ENCODE measurements around the gene IRX4. TPM values are rescaled to one million over a fixed set of nuclear protein-coding genes. Genes with fewer than 3 reads are reported as not detected.

Gene IRX4
- total and polyA plus RNA-seq, 2 of the 4 experiments (the other 2 are of a cell fraction): not detected

DNA sequence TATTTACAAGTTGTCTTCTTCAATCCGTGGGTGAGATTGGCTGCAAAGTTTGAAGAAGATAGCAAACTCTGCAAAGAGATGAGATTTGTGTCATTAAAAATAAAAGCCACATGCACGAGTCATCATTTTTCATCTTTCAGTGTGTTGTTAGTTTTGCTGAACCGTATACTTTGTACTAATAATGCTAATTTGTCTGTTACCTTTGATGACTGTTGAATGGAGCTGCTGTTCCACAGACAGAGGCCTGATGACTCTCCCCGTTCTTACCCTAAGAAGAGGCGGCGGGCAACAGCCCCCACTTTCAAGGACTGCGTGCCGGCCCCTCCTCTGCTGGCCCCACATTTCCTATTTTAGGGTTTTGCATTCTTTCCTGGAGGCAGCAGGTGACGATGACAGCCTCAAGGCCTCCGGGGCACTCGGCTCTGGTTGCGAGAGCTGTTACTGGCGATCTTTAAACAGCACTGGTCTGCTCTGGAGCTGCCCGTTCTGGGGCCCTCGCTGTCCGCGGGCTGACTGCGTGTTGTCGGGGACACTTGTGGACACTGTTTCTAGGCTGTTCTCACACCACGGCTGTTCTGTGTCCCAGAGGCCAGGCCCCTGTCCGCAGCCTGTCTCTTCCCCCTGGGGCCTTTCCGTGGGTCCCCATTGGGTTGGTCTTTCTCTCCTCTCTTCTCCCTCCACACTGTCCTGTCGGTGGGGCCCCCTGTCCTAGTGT lies 46.4 kb downstream of the IRX4 start:
- dilution Hi-C loops (cut with HindIII; ENCODE audit: low sequenced_read_pairs, unreplicated experiment): no loop called here
- no peak overlapping the region for H4K91ac ChIP-seq (ENCODE audit: insufficient read depth, low read depth, low read length)
- CTCF ChIA-PET: no interaction called here

More for the DNA sequence above, 46.4 kb downstream of the IRX4 start:
- Histone ChIP-seq H3K9me3 (ENCODE audit: control insufficient read depth, insufficient read depth, low read length) (no peaks in the 10 kb centered on the region), H3K4me2 (ENCODE audit: low read depth, low read length) (no peak overlapping the region), H4K20me1 (ENCODE audit: insufficient read depth, low read length) (no peaks in the 10 kb centered on the region), H3K14ac (replicated peaks; ENCODE audit: low read depth, low read length) (no peak overlapping the region), H2AFZ (replicated peaks; ENCODE audit: low read length, poor library complexity) (no peak overlapping the region), H3K27ac (ENCODE audit: insufficient read depth, low read length) (no peak overlapping the region), H2AK9ac (replicated peaks; ENCODE audit: low read depth, low read length, poor library complexity) (no peak overlapping the region), H3K4ac (ENCODE audit: low read depth, low read length) (no peak overlapping the region), H3K4me1 (ENCODE audit: control insufficient read depth, insufficient read depth, low read length) (no peaks in the 10 kb centered on the region; the same call in 1 of the 2 replicates), H2BK15ac (ENCODE audit: low read depth, low read length) (no peak overlapping the region), H3K79me1 (ENCODE audit: low read depth in 1 of 2, low read length in 2 of 2) (no peaks in the 10 kb centered on the region), H3K27me3 (ENCODE audit: control insufficient read depth, insufficient read depth, low read length) (peaks cover 56% of the 10 kb centered on the region), H4K8ac (ENCODE audit: low read depth in 2 of 2, low read length in 2 of 2) (no peak overlapping the region), H4K5ac (ENCODE audit: low read depth, low read length) (no peak overlapping the region), H3K9ac (ENCODE audit: low read depth, low read length) (no peak overlapping the region), H3K9me1 (ENCODE audit: insufficient read depth, low read length) (no peaks in the 10 kb centered on the region), H3K23ac (ENCODE audit: low read depth, low read length) (no peak overlapping the region), H2AK5ac (ENCODE audit: low read depth, low read length) (no peak overlapping the region), H2BK120ac (ENCODE audit: low read depth, low read length) (no peak overlapping the region), H2BK5ac (ENCODE audit: low read depth, low read length, poor library complexity, severe bottlenecking) (no peak overlapping the region), H3K18ac (ENCODE audit: low read depth, low read length) (no peak overlapping the region), H3K4me3 (ENCODE audit: insufficient read depth, low read depth, low read length) (no peak overlapping the region), H2BK20ac (ENCODE audit: low read depth, low read length) (no peak overlapping the region), H3K36me3 (ENCODE audit: control insufficient read depth, insufficient read depth, low read length) (no peaks in the 10 kb centered on the region), H3K56ac (ENCODE audit: extremely low read depth, insufficient read depth, low read length) (no peak overlapping the region)
- 48% methylated on average over 8 of the region's 23 CpGs; no CpG with 5 or more reads in 1 of the 2 experiments for WGBS, 2 experiments (ENCODE audit: extremely low coverage in 2 of 2, insufficient read length in 1 of 2)
- no TSS peak for BruUV-seq (replicated peaks)
- DNase-seq: no peak
- TF ChIP-seq FOS (IDR thresholded peaks at IDR 0.05; ENCODE audit: low read depth, low read length) (no peak), MAFK (IDR thresholded peaks at IDR 0.05; ENCODE audit: low read depth, low read length) (no peak)
- POLR2A ChIA-PET (ENCODE audit: unreplicated experiment): no interaction called here
- intact Hi-C loops (cut with micrococcal nuclease) (no loop called here), in situ Hi-C loops (cut with MboI; ENCODE audit: low sequenced_read_pairs) (no loop called here)
- no peak for ATAC-seq (ENCODE audit: low read depth)
